ENCODE data around the gene MCC.

- TF ChIP-seq BACH2 (CRISPR knock-in tag; IDR thresholded peaks at IDR 0.05; ENCODE audit: borderline replicate concordance) = no peak
- TF ChIP-seq TOX (CRISPR knock-in tag; IDR thresholded peaks at IDR 0.05; ENCODE audit: borderline replicate concordance) = no peak
- TF ChIP-seq PATZ1 (CRISPR knock-in tag; IDR thresholded peaks at IDR 0.05; ENCODE audit: borderline replicate concordance) = no peak
- TF ChIP-seq ZFP30 (CRISPR knock-in tag; IDR thresholded peaks at IDR 0.05) = no peak
- TF ChIP-seq ARNTL (CRISPR knock-in tag; IDR thresholded peaks at IDR 0.05; ENCODE audit: borderline replicate concordance, low read depth) = no peak
- no peak for TF ChIP-seq ISL1 (CRISPR knock-in tag; IDR thresholded peaks at IDR 0.05)
- TF ChIP-seq CREB5 (CRISPR knock-in tag; IDR thresholded peaks at IDR 0.05; ENCODE audit: low read depth) = no peak
- TF ChIP-seq GLIS3 (CRISPR knock-in tag; IDR thresholded peaks at IDR 0.05) = no peak
- TF ChIP-seq CSDC2 (CRISPR knock-in tag; IDR thresholded peaks at IDR 0.05) = no peak
- no peak for TF ChIP-seq RARB (CRISPR knock-in tag; IDR thresholded peaks at IDR 0.05)
- no peak for TF ChIP-seq SNAI2 (CRISPR knock-in tag; IDR thresholded peaks at IDR 0.05)
- no peak for TF ChIP-seq ZNF70 (CRISPR knock-in tag; IDR thresholded peaks at IDR 0.05)
- TF ChIP-seq POU6F1 (CRISPR knock-in tag; IDR thresholded peaks at IDR 0.05; ENCODE audit: borderline replicate concordance, low read depth) = no peak
- no peak for TF ChIP-seq ESRRG (CRISPR knock-in tag; IDR thresholded peaks at IDR 0.05)
Observed at GRCh38 chr5:113083481-113083880, 404.8 kb downstream of the MCC start.
